Thoracic aorta (tissue), 2 donors: Measurements from ENCODE around the gene ZSCAN25. TPM values are rescaled to one million over a fixed set of nuclear protein-coding genes. Genes with fewer than 3 reads are reported as not detected.

Source experiments
- ATAC-seq: fragments of 150-250 bp; one replicate; pipeline ENCODE4 v1.8.0; 2017; ENCODE audit warnings: low read depth; ENCODE audit not compliant: insufficient number of reproducible peaks, low FRiP score
- DNase-seq: peaks from one replicate; pipeline ENCODE4 v3.0.0-alpha.2; 2020; ENCODE audit warnings: low spot score
- H3K27ac ChIP-seq, 2 donors: fragments of 200-600 bp; sonication (generic); 1 replicate in 1 of 2; 2 replicates in 1 of 2; pipeline ENCODE4 v1.5.1; 2016; ENCODE audit warnings: mild to moderate bottlenecking in 2 of 2, moderate library complexity in 2 of 2
- H3K27me3 ChIP-seq: fragments of 200-600 bp; sonication (generic); replicated peaks from 2 replicates; pipeline ENCODE4 v1.6.0; 2016; ENCODE audit warnings: mild to moderate bottlenecking; ENCODE audit not compliant: insufficient read depth
- H3K36me3 ChIP-seq: fragments of 200-600 bp; sonication (generic); one replicate; pipeline ENCODE4 v1.5.1; 2016
- H3K4me1 ChIP-seq, 2 donors: fragments of 200-600 bp; sonication (generic); 1 replicate in 1 of 2; 2 replicates in 1 of 2; pipeline versions ENCODE4 v1.5.1 to v1.6.0; 2016; ENCODE audit warnings: low read depth in 2 of 2, mild to moderate bottlenecking in 1 of 2; ENCODE audit not compliant: control insufficient read depth in 1 of 2
- H3K4me3 ChIP-seq: fragments of 200-600 bp; sonication (generic); 2 replicates; pipeline ENCODE4 v1.5.1; 2016; ENCODE audit warnings: mild to moderate bottlenecking
- H3K9me3 ChIP-seq: fragments of 200-600 bp; sonication (generic); 2 replicates; pipeline ENCODE4 v1.5.1; 2016
- CTCF ChIP-seq: fragments of 200-600 bp; sonication (generic); IDR thresholded peaks from one replicate; pipeline ENCODE4 v1.5.1; 2019; ENCODE audit warnings: antibody characterized with exemption
- total RNA-seq, 2 donors: library from RNA; depleted of rRNA; stranded (reverse); fragments of >200 nt; gene quantifications; one replicate each; pipeline versions ENCODE4 v1.1.0 to v1.2.3, GENCODE V29; 2016

ZSCAN25 gene
- total RNA-seq, 2 donors from 2014 or later, result 13.4 to 21.7 TPM

GRCh38 chr7:99665312-99666012 is 48.7 kb downstream of the ZSCAN25 start:
- no peak for DNase-seq
- H3K4me1 ChIP-seq, result no peaks in the 10 kb centered on the region
- no peaks in the 10 kb centered on the region for H3K27me3 ChIP-seq
- H3K36me3 ChIP-seq, result no peaks in the 10 kb centered on the region
- no peak for TF ChIP-seq CTCF
- H3K9me3 ChIP-seq, result no peaks in the 10 kb centered on the region
- no peak overlapping the region for H3K27ac ChIP-seq
- no peak overlapping the region for H3K4me3 ChIP-seq
- ATAC-seq, result no peak

GRCh38 chr7:99666013-99666395 is 49.3 kb downstream of the ZSCAN25 start:
- H3K4me3 ChIP-seq, result no peak overlapping the region
- no peaks in the 10 kb centered on the region for H3K9me3 ChIP-seq
- H3K27ac ChIP-seq, result no peak overlapping the region
- no peaks in the 10 kb centered on the region for H3K36me3 ChIP-seq
- ATAC-seq, result no peak
- no peaks in the 10 kb centered on the region for H3K4me1 ChIP-seq
- no peak for TF ChIP-seq CTCF
- no peaks in the 10 kb centered on the region for H3K27me3 ChIP-seq
- DNase-seq, result no peak

- TF ChIP-seq CTCF, result no peak
- ATAC-seq (no peak), DNase-seq (no peak)
- Histone ChIP-seq H3K4me1 (no peaks in the 10 kb centered on the region), H3K27ac (no peak overlapping the region), H3K4me3 (no peak overlapping the region), H3K9me3 (no peaks in the 10 kb centered on the region), H3K36me3 (no peaks in the 10 kb centered on the region), H3K27me3 (no peaks in the 10 kb centered on the region)
Observed at GRCh38 chr7:99667179-99667578, 50.4 kb downstream of the ZSCAN25 start.

GRCh38 chr7:99668541-99668940 is 51.8 kb downstream of the ZSCAN25 start:
- Histone ChIP-seq H3K4me1 (no peaks in the 10 kb centered on the region), H3K4me3 (no peak overlapping the region), H3K27ac (no peak overlapping the region), H3K9me3 (no peaks in the 10 kb centered on the region), H3K36me3 (no peaks in the 10 kb centered on the region), H3K27me3 (no peaks in the 10 kb centered on the region)
- DNase-seq (no peak), ATAC-seq (no peak)
- TF ChIP-seq CTCF, result no peak

- no peak for DNase-seq
Observed at GRCh38 chr7:99669782-99670181, 53.0 kb downstream of the ZSCAN25 start.

More at GRCh38 chr7:99669782-99670181, 53.0 kb downstream of the ZSCAN25 start:
- no peaks in the 10 kb centered on the region for H3K27me3 ChIP-seq
- no peaks in the 10 kb centered on the region for H3K36me3 ChIP-seq
- TF ChIP-seq CTCF, result no peak
- H3K4me1 ChIP-seq, result no peaks in the 10 kb centered on the region
- H3K4me3 ChIP-seq, result no peak overlapping the region
- H3K9me3 ChIP-seq, result no peaks in the 10 kb centered on the region
- no peak overlapping the region for H3K27ac ChIP-seq
- no peak for ATAC-seq
